HEK293T (cell line): ENCODE data around the gene KRT23.

Experiments used
- BHLHE40 ChIP-seq: fragments of 450-650 bp; IDR thresholded peaks from 2 replicates; pipeline ENCODE4 v1.6.1; 2016; ENCODE audit warnings: mild to moderate bottlenecking, moderate library complexity, borderline replicate concordance
- ELF4 ChIP-seq: fragments of 450-650 bp; IDR thresholded peaks from 2 replicates; pipeline ENCODE4 v1.6.1; 2017; ENCODE audit warnings: antibody characterized with exemption
- L3MBTL2 ChIP-seq: fragments of 450-650 bp; conservative IDR thresholded peaks from 2 replicates; pipeline ENCODE4 v1.6.1; 2016; ENCODE audit warnings: mild to moderate bottlenecking
- ZNF384 ChIP-seq: fragments of 450-650 bp; IDR thresholded peaks from 2 replicates; pipeline ENCODE4 v1.6.1; 2016
- TF ChIP-seq, protein P1 (sequence below): fragments of 450-650 bp; IDR thresholded peaks from 2 replicates; pipeline ENCODE4 v1.6.1; 2016

DNA sequence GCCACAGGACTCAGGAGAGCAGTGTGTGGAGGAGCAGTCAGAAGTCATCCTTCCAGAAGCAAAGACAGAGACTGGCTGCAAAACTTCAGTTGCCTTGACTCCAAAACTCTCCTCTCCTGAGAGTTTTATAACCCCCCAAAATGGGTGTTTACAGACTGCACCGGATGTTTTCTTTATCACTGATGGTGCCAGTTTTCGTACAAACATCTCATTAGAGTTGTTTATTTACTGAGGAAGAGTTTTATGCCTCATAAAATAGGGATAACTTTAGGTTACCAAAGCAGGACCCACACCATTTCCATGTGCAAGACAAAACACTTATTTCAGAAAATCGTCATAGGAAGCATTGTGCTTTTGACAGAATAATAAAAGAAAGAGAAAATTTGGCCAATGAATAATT, 46.8 kb upstream of the KRT23 start, which contains the start of gene KRT40:
- TF ChIP-seq ZNF384 (no peak), BHLHE40 (no peak), ELF4 (no peak), L3MBTL2 (no peak)
- TF ChIP-seq, protein P1, sequence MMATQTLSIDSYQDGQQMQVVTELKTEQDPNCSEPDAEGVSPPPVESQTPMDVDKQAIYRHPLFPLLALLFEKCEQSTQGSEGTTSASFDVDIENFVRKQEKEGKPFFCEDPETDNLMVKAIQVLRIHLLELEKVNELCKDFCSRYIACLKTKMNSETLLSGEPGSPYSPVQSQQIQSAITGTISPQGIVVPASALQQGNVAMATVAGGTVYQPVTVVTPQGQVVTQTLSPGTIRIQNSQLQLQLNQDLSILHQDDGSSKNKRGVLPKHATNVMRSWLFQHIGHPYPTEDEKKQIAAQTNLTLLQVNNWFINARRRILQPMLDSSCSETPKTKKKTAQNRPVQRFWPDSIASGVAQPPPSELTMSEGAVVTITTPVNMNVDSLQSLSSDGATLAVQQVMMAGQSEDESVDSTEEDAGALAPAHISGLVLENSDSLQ = no peak
